Stomach (tissue), 9 donors: Measurements from ENCODE around the gene NTM. TPM values are rescaled to one million over a fixed set of nuclear protein-coding genes. Genes with fewer than 3 reads are reported as not detected.

ENCODE experiments used
- DNase-seq, 2 donors: peaks; one replicate each; pipeline versions ENCODE4 v3.0.0 to v3.0.0-alpha.2; 2013 to 2019
- H3K27ac ChIP-seq, 5 donors: fragments of 200-600 bp in 4 of 5; sonication (generic) in 4 of 5; one replicate each; pipeline ENCODE4 v1.5.1; 2013 to 2019; ENCODE audit warnings: mild to moderate bottlenecking in 1 of 5, moderate library complexity in 1 of 5
- H3K27me3 ChIP-seq, 3 donors: fragments of 200-600 bp; sonication (generic); one replicate each; pipeline ENCODE4 v1.5.1; 2017 to 2019; ENCODE audit warnings: mixed run types in 1 of 3
- H3K36me3 ChIP-seq, 4 donors: fragments of 200-600 bp; sonication (generic); 1 replicate in 3 of 4; 2 replicates in 1 of 4; pipeline ENCODE4 v1.5.1; 2016 to 2019
- H3K4me1 ChIP-seq, 4 donors: fragments of 200-600 bp; sonication (generic); one replicate each; pipeline ENCODE4 v1.5.1; 2016 to 2019
- H3K4me3 ChIP-seq, 4 donors: fragments of 200-600 bp; sonication (generic) in 3 of 4; one replicate each; pipeline ENCODE4 v1.5.1; 2016 to 2019; ENCODE audit warnings: mild to moderate bottlenecking in 1 of 4
- H3K9me3 ChIP-seq, 4 donors: fragments of 200-600 bp; sonication (generic); one replicate each; pipeline ENCODE4 v1.5.1; 2016 to 2019
- EP300 ChIP-seq: sonication (generic); formaldehyde crosslinking; IDR thresholded peaks from one replicate; pipeline ENCODE4 v1.6.1; 2017; ENCODE audit warnings: antibody characterized with exemption
- POLR2A ChIP-seq, 4 donors: fragments of 450-650 bp; IDR thresholded peaks; one replicate each; pipeline ENCODE4 v1.6.1; 2016; ENCODE audit warnings: antibody characterized with exemption in 4 of 4, control low read depth in 2 of 4, mild to moderate bottlenecking in 1 of 4, moderate library complexity in 1 of 4
- POLR2AphosphoS5 ChIP-seq, 3 donors: sonication (generic); formaldehyde crosslinking; IDR thresholded peaks; one replicate each; pipeline ENCODE4 v1.6.1; 2016; ENCODE audit warnings: antibody characterized with exemption in 3 of 3
- WGBS, 5 donors: extraction: QIAGEN DNeasy Blood & Tissue Kit in 3 of 5; methylation state at CpG; one replicate each; pipeline versions ENCODE4 v1.1.5 to v1.1.7; 2013 to 2018; 5-methylcytosine and 5-hydroxymethylcytosine counted together
- intact Hi-C: fragments of 100-400 bp; cut with DNase I; formaldehyde crosslinking; loops from one replicate; pipeline ENCODE4 v1.15.1; 2023; ENCODE audit warnings: low total_unique reads
- polyA plus RNA-seq, 3 donors: library from polyadenylated mRNA; stranded (reverse); fragments of 200-250 nt; gene quantifications; one replicate each; pipeline ENCODE4 v1.2.3, GENCODE V29; 2013
- total RNA-seq, 5 donors: library from RNA; depleted of rRNA; stranded (reverse); fragments of >200 nt; gene quantifications; one replicate each; pipeline versions ENCODE4 v1.1.0 to v1.2.3, GENCODE V29; 2014 to 2016
- TF ChIP-seq, protein P1 (sequence below), 7 experiments: fragments of 450-650 bp in 4 of 7; fragments of 200-600 bp in 3 of 7; sonication (generic) in 3 of 7; IDR thresholded peaks; one replicate each; pipeline ENCODE4 v1.5.1; 2016 to 2019; ENCODE audit warnings: antibody characterized with exemption in 7 of 7, control low read depth in 2 of 7, mild to moderate bottlenecking in 1 of 7
- donor health status: healthy with polysubstance abuse.
- donor health status: Bipolar disorder and iron deficiency.
- donor health status: healthy.

Gene NTM
- total and polyA plus RNA-seq, 8 donors = 0.50 to 8.4 (median 1.3) TPM; not detected in 3

DNA sequence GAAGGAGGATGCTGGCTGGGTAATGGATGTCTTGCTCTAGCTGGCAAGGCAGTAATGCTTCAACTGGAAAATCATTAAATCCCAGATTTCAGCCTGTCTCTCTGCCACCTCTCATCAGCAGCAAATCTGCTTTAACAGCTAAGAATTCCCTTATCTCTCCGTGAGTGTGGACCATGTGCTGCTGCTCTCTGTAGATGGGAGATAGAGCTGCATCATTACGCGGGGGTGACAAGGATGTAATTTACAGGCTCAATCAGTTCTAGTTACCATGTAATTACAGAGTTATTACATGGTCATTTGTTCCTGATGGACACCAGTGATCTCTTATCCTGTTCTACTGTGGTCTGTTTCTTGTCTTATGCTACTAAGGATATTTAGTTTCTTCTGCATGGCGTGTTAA, 665.4 kb downstream of the NTM start:
- 80 to 86% (median 84%) methylated on average over 4 of the region's 4 CpGs for WGBS, 5 donors
- Histone ChIP-seq H3K4me1 (no peaks in the 10 kb centered on the region), H3K9me3 (no peaks in the 10 kb centered on the region), H3K36me3 (no peaks in the 10 kb centered on the region), H3K27ac (no peak overlapping the region), H3K4me3 (no peak overlapping the region), H3K27me3 (no peaks in the 10 kb centered on the region)
- intact Hi-C loops = no loop called here
- no peak for DNase-seq
- TF ChIP-seq POLR2A (IDR thresholded peaks at IDR 0.05) (no peak), EP300 (no peak)

DNA sequence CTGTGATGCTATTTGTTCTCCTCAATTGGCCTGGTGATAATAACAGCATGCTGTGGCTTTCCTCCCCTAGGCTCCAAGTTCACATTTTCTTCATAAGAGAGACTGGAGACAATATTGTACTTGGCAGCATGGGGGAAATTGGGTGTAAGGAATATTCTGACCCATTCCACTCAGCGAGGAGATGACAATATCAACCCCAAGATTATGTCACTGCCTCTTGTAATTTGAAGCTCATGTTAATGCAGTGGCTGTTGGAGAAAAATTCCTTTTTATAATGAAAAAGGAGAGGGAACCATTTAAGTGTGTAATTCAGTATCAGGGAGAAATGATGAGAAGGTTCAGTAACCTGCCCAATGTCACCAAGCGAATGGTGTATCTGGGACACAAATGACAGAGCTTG, 665.8 kb downstream of the NTM start:
- no peaks in the 10 kb centered on the region for H3K4me1 ChIP-seq
- H3K27ac ChIP-seq = no peak overlapping the region
- DNase-seq = no peak
- TF ChIP-seq, protein P1, sequence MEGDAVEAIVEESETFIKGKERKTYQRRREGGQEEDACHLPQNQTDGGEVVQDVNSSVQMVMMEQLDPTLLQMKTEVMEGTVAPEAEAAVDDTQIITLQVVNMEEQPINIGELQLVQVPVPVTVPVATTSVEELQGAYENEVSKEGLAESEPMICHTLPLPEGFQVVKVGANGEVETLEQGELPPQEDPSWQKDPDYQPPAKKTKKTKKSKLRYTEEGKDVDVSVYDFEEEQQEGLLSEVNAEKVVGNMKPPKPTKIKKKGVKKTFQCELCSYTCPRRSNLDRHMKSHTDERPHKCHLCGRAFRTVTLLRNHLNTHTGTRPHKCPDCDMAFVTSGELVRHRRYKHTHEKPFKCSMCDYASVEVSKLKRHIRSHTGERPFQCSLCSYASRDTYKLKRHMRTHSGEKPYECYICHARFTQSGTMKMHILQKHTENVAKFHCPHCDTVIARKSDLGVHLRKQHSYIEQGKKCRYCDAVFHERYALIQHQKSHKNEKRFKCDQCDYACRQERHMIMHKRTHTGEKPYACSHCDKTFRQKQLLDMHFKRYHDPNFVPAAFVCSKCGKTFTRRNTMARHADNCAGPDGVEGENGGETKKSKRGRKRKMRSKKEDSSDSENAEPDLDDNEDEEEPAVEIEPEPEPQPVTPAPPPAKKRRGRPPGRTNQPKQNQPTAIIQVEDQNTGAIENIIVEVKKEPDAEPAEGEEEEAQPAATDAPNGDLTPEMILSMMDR (IDR thresholded peaks at IDR 0.05) = no peak
- intact Hi-C loops = no loop called here
- WGBS, 5 donors = 87 to 100% (median 90%) methylated on average over 2 of the region's 2 CpGs
- H3K9me3 ChIP-seq = no peaks in the 10 kb centered on the region
- no peaks in the 10 kb centered on the region for H3K36me3 ChIP-seq
- no peak overlapping the region for H3K4me3 ChIP-seq
- no peaks in the 10 kb centered on the region for H3K27me3 ChIP-seq

DNA sequence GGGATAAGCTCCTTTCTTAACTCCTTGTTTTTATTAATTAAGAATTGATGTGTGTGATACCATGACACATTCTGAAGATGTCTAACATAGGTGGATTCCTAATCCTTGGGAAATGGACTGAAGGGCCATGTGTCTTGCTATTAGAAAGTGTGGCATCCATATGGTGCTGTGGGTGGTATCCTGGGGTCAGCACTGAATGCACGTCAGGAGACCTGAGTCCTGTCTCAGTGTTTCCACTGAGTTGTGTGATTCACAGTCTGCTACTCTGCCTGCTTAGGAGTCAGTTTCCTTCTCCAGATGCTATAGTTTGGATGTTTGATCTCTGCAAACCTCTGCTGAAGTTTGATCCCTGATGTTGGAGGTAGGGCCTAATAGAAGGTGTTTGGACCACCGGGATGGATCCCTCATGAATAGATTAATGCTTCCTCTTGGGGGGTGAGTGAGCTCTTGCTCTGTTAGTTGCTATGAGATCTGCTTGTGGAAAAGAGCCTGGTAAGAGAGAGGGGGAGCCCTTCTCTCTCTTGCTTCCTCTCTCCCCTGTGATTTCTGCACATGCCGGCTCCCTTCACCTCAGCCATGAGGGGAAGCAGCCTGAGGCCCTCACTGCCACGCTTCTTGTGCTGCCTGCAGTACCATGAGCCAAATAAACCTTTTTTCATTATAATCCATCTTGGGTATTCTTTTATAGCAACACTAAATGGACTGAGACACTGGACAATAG, 666.5 kb downstream of the NTM start:
- DNase-seq = no peak
- H3K4me3 ChIP-seq = no peak overlapping the region
- intact Hi-C loops = no loop called here
- no peaks in the 10 kb centered on the region for H3K4me1 ChIP-seq
- H3K27ac ChIP-seq = no peak overlapping the region
- no peaks in the 10 kb centered on the region for H3K36me3 ChIP-seq
- no peaks in the 10 kb centered on the region for H3K27me3 ChIP-seq
- WGBS, 5 donors = 68 to 80% (median 78%) methylated on average over 4 of the region's 4 CpGs
- TF ChIP-seq POLR2AphosphoS5 (IDR thresholded peaks at IDR 0.05) (no peak), EP300 (no peak), POLR2A (IDR thresholded peaks at IDR 0.05) (no peak)
- TF ChIP-seq, protein P1 (IDR thresholded peaks at IDR 0.05) = no peak
- no peaks in the 10 kb centered on the region for H3K9me3 ChIP-seq

DNA sequence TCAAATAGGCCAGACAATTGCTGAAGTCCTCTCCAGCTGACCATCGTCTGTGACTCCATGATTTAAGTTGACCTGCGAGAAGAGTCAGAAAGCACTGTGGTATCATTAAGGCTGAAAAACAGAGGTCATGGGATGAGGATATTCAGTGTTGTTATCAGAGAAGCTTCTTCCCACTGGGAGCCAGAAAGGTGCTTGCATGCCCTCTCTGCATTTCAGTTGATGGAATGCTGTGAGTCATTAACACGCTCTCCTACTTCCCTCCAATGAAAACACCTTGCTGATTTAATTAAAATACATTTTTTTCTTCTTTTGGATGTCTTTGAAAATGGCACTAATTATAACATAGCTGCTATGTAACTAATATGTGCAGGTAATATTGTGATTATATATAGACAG, 667.0 kb downstream of the NTM start:
- no peak for DNase-seq
- Histone ChIP-seq H3K36me3 (no peaks in the 10 kb centered on the region), H3K9me3 (no peaks in the 10 kb centered on the region), H3K4me1 (no peaks in the 10 kb centered on the region), H3K27me3 (no peaks in the 10 kb centered on the region), H3K27ac (no peak overlapping the region), H3K4me3 (no peak overlapping the region)
- WGBS, 5 donors = 83 to 91% (median 89%) methylated on average over 3 of the region's 3 CpGs
- TF ChIP-seq POLR2A (IDR thresholded peaks at IDR 0.05) (no peak), POLR2AphosphoS5 (IDR thresholded peaks at IDR 0.05) (no peak), EP300 (no peak)
- TF ChIP-seq, protein P1 (IDR thresholded peaks at IDR 0.05) = no peak
- intact Hi-C loops = no loop called here

DNA sequence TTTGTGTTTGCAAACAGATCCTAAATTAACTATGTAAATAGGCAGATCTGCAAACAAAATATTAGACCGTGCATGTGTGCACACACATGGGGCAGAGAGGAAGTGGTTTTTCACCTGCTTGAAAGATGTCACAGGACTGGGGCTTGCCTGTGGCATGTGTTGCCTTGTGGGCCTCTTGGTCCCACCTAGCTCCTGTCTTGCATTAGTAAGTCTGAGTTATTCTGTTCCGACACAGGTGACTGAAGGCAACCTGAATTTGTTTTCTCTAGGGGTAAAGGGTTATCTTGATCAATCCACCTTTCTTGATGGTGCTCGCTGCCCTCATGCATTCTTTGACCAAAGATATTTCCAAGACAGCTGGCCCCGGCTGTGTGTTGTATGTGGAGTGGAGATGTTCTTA, 667.5 kb downstream of the NTM start:
- H3K4me3 ChIP-seq = no peak overlapping the region
- no peaks in the 10 kb centered on the region for H3K36me3 ChIP-seq
- H3K4me1 ChIP-seq = no peaks in the 10 kb centered on the region
- no peak overlapping the region for H3K27ac ChIP-seq
- intact Hi-C loops = no loop called here
- no peaks in the 10 kb centered on the region for H3K9me3 ChIP-seq
- WGBS, 5 donors = 25 to 53% (median 47%) methylated on average over 4 of the region's 4 CpGs
- no peaks in the 10 kb centered on the region for H3K27me3 ChIP-seq
- no peak for TF ChIP-seq POLR2A (IDR thresholded peaks at IDR 0.05)
- no peak for TF ChIP-seq POLR2AphosphoS5 (IDR thresholded peaks at IDR 0.05)
- TF ChIP-seq EP300 = no peak
- TF ChIP-seq, protein P1 (IDR thresholded peaks at IDR 0.05) = no peak
- no peak for DNase-seq
